ENCODE measurements around the gene NKX1-2.

Gene NKX1-2

DNA sequence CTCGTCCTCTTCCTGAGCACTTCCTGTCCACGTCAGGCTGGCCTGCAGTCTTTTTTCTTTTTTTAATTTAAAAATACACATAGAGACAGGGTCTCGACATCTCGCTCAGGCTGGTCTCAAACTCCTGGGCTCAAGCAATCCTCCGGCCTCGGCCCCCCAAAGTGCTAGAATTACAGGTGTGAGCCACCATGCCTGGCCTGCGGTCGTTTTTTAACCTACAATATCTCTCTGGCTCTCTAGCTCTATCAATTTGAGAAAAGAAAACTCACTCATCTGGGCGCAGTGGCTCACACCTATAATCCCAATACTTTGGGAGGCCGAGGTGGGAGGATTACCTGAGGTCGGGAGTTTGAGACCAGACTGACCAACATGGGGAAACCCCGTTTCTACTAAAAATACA lies 27.1 kb downstream of the NKX1-2 start:
- Mint-ChIP-seq H3K27ac (no peak overlapping the region), H3K36me3 (ENCODE audit: low read depth) (no peaks in the 10 kb centered on the region), H3K4me3 (no peak overlapping the region), H3K4me1 (ENCODE audit: low read depth) (peaks cover 6% of the 10 kb centered on the region), H3K9me3 (no peaks in the 10 kb centered on the region), H3K27me3 (peaks cover 21% of the 10 kb centered on the region)
- DNase-seq = no peak

DNA sequence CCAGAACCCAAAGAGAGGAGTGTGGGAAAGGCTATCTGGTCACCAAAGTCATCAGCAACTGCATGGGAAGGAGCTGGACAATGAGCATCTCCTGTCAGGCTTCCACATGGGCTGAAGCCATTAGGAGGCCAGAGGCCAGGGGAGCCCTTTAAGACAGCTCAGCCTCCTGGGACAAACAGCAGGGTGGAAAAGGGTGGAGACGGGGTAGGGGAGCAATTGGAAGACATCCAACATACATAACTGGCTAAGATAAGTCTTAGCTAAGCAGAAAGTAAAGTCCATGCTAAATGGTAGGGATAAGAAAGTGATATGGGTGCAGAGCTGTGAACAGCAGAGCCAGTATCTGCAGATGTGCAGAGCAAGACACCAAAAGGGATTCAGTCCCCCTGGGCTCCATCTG lies 29.6 kb downstream of the NKX1-2 start:
- Mint-ChIP-seq H3K9me3 (no peaks in the 10 kb centered on the region), H3K27me3 (peaks cover 18% of the 10 kb centered on the region), H3K36me3 (ENCODE audit: low read depth) (no peaks in the 10 kb centered on the region), H3K27ac (no peak overlapping the region), H3K4me1 (ENCODE audit: low read depth) (peaks cover 24% of the 10 kb centered on the region), H3K4me3 (no peak overlapping the region)
- DNase-seq = no peak

DNA sequence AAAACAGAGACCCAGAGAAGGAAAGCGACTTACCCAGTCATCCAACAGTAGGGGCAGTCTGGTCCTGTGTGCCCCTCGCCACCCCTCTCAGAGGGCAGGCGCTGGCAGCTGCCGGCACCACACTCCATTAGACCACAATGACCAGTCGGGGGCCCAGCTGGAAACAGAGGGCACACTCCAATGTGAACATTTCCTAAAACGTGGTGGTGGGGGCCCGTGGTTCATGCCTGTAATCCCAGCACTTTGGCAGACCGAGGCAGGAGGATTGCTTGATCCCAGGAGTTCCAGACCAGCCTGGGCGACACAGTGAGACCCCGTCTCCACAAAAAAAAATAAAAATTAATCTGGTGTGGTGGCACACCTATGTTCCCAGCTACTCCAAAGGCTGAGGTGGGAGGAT lies 30.2 kb downstream of the NKX1-2 start:
- Mint-ChIP-seq H3K27me3 (peaks cover 18% of the 10 kb centered on the region), H3K4me1 (ENCODE audit: low read depth) (peaks cover 27% of the 10 kb centered on the region), H3K9me3 (no peaks in the 10 kb centered on the region), H3K36me3 (ENCODE audit: low read depth) (peaks cover 1% of the 10 kb centered on the region), H3K27ac (no peak overlapping the region), H3K4me3 (peak overlapping the region; percentile 83)
- DNase-seq = no peak

DNA sequence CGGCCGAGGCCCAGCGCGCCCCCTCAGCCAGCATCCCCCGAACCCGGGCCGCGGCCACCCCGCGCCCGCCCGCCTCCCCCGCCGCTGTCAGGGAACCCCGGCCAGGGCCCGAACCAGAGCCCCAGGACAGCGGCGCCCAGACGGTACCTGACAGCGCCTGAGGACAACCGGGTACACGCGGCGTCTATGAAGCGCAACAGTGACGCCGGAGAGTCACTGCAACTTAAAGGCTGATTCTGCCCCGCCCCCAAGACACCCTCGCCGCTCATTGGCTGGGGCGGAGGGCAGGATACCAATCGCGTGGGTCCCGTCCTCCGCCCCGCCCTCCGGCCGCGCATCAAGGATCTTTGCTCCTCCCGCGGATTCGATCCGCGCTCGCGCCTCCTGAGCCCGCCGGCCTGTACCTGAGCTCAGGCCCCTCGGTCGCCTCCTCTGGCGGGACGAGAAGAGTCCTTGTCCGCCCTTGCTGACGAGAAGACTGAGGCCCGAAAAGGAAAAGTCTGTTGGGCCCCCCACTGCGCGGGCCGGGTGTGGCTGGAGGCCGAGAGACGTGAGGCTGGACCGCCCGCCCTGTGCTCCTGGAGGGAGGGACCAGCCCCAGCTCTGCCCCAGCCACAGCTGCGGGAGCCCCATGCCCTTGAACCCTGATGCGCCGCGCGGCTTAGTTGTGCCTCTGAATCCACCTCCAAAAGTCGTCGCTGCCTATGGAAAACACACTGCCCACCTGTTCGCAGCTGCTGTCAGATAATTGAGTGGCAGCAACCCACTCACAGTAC lies 30.9 kb downstream of the NKX1-2 start, which contains the start of gene OAT:
Gene OAT, minus strand, starts transcription at position 198 of the 776 bp plus-strand sequence. CDS start 6,752 bp downstream, outside the sequence.
- Mint-ChIP-seq H3K27ac (peak within 1 kb of the TSS; percentile 63), H3K4me1 (ENCODE audit: low read depth) (peaks cover 31% of the 10 kb centered on the region), H3K27me3 (peaks cover 13% of the 10 kb centered on the region), H3K36me3 (ENCODE audit: low read depth) (peaks cover 1% of the 10 kb centered on the region), H3K4me3 (peak within 1 kb of the TSS; percentile 83), H3K9me3 (no peaks in the 10 kb centered on the region)
- DNase-seq = peak; percentile 96

DNA sequence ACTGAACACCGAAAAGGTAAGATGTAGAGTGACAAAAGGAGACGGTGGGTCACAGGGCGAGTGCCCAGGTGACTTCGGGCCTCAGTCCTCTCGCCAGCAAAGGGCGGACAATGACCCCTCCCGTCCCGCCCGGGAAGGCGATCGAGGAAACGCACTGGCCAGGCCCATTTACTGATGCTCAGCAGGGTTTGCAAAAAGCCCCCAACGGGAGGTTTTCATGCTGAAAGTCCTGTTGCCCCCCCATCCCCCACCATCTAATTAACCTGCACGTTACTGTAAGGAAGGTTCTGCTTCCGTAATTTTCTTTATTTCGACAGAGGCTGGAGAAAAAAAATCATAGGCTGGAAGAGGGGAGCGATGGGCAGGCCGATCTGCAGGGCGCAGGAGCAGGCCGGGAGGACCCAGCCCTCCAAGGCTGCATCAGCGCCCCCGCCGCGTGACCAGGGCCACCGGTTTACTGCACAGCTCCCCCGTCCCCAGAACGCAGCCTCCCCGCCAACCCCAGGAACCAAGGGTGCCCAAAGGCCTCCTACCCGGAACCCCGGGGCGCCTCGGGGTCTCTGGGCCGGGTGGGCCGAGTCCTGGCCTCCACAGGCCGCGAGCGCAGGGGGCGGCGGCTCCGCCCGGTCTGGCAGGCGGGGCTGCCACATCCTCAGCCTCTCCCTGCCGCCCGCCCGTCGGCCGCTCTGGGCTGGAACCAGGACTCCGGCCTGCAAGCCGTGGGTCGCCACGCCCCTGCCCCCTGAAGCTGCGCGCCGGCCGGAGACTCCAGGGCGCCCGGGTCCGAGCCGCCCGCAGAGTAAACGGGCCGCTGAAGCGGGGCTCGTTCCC lies 31.7 kb downstream of the NKX1-2 start:
- H3K36me3 Mint-ChIP-seq (ENCODE audit: low read depth) = peaks cover 1% of the 10 kb centered on the region
- peak overlapping the region; percentile 83 for H3K4me3 Mint-ChIP-seq
- H3K4me1 Mint-ChIP-seq (ENCODE audit: low read depth) = peaks cover 31% of the 10 kb centered on the region
- H3K9me3 Mint-ChIP-seq = no peaks in the 10 kb centered on the region
- peak overlapping the region; percentile 50 for H3K27ac Mint-ChIP-seq
- peak; percentile 71 for DNase-seq
- H3K27me3 Mint-ChIP-seq = peaks cover 8% of the 10 kb centered on the region

DNA sequence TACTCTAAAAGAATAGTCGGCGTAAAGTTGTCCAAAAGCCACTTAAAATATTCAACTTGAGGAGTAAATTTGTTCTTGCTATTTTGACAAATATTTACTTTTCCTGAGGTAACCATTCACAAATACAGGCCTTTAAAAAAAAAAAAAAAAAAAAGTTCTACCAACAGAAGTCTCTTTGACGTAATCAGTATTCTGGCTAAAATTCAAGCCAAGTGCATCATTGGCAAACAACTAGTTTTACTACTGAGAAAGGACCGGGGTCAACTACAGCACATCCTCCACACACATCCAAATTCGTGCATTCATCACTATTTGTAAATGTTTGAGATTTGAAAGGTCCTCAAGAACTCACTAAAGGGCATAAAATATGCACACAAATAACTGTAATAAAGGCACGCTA lies 33.1 kb downstream of the NKX1-2 start:
- Mint-ChIP-seq H3K4me3 (peak overlapping the region; percentile 52), H3K27me3 (peaks cover 2% of the 10 kb centered on the region), H3K36me3 (ENCODE audit: low read depth) (peaks cover 7% of the 10 kb centered on the region), H3K27ac (no peak overlapping the region), H3K9me3 (no peaks in the 10 kb centered on the region), H3K4me1 (ENCODE audit: low read depth) (peaks cover 31% of the 10 kb centered on the region)
- no peak for DNase-seq

DNA sequence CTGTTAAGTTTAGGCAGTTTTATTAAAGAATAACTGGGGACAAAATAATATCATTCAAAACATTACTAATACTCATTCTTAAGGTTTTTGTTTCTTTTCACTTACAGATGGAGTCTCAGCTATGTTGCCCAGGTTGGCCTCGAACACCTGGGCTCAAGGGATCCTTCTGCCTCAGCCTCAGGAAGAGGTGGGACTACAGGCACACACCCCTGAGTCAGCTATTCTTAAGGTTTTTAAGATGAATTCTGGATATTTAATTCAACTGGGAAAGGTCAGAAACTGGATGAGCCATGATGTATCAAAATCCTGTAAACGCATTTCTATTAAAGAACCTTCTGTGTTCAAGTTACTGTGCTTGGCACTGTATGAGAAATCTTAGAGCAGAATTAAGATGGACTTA lies 34.6 kb downstream of the NKX1-2 start:
- Mint-ChIP-seq H3K36me3 (ENCODE audit: low read depth) (peaks cover 20% of the 10 kb centered on the region), H3K4me3 (no peak overlapping the region), H3K4me1 (ENCODE audit: low read depth) (peaks cover 31% of the 10 kb centered on the region), H3K27me3 (peaks cover 2% of the 10 kb centered on the region), H3K9me3 (no peaks in the 10 kb centered on the region), H3K27ac (no peak overlapping the region)
- DNase-seq = no peak

DNA sequence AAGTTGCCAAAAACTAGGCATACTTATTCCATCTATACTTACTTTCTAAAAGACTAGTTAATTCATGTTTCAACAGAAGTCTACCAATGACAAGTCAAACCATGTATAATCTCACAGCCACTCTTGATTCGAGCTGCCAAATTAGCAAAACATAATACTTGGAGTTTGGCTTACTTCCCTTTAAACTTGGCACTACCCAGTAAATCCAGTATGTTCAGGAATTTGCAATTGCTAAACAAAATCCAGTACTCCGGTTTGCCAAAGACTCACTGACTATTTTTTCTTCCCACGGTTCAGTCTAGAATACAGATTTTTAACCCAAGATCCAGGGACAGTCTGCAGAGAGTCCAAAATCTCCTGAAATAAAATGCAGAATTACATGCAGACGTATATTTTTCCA lies 35.8 kb downstream of the NKX1-2 start:
- no peak overlapping the region for H3K27ac Mint-ChIP-seq
- peaks cover 27% of the 10 kb centered on the region for H3K4me1 Mint-ChIP-seq (ENCODE audit: low read depth)
- no peak overlapping the region for H3K4me3 Mint-ChIP-seq
- no peaks in the 10 kb centered on the region for H3K9me3 Mint-ChIP-seq
- DNase-seq = no peak
- H3K36me3 Mint-ChIP-seq (ENCODE audit: low read depth) = peaks cover 28% of the 10 kb centered on the region
- no peaks in the 10 kb centered on the region for H3K27me3 Mint-ChIP-seq

DNA sequence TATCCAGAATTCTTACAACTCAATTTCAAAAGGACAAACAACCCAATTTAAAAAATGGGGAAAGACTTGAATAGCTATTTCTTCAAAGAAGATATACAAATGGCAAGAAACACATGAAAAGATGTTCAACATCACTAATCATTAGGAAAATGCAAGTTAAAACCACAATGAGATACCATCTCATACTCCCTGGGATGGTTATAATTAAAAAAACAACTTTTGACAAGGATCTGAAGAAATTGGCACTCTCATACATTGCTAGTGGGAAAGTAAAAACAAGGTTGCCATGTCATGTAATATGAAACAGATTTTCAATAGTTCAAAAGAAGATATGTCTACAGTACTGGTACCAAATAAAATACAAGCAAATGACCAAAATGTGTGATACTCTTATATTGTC lies 40.1 kb downstream of the NKX1-2 start:
- Mint-ChIP-seq H3K27me3 (no peaks in the 10 kb centered on the region), H3K27ac (no peak overlapping the region), H3K4me1 (ENCODE audit: low read depth) (peaks cover 3% of the 10 kb centered on the region), H3K4me3 (no peak overlapping the region), H3K36me3 (ENCODE audit: low read depth) (peaks cover 62% of the 10 kb centered on the region), H3K9me3 (no peaks in the 10 kb centered on the region)
- DNase-seq = no peak

DNA sequence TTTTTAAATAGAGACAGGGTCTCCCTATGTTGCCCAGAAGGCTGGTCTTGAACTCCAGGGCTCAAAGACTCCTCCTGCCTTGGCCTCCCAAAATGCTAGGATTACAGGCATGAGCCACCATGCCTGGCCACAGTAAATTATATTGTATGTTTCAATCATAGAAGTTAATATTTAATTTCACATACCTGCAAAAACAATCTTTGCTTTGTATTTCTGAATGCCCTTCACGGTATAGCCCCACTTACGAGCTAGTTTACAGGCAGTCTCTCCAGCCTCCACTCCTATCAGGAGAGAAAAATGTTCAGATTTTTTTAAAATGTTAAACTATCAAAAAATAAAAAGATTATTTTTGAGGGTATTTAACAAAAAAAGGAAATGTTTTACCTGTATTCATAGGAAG lies 41.5 kb downstream of the NKX1-2 start:
- H3K4me3 Mint-ChIP-seq = no peak overlapping the region
- H3K27ac Mint-ChIP-seq = no peak overlapping the region
- H3K9me3 Mint-ChIP-seq = no peaks in the 10 kb centered on the region
- peaks cover 69% of the 10 kb centered on the region for H3K36me3 Mint-ChIP-seq (ENCODE audit: low read depth)
- peaks cover 7% of the 10 kb centered on the region for H3K4me1 Mint-ChIP-seq (ENCODE audit: low read depth)
- no peak for DNase-seq
- H3K27me3 Mint-ChIP-seq = no peaks in the 10 kb centered on the region

DNA sequence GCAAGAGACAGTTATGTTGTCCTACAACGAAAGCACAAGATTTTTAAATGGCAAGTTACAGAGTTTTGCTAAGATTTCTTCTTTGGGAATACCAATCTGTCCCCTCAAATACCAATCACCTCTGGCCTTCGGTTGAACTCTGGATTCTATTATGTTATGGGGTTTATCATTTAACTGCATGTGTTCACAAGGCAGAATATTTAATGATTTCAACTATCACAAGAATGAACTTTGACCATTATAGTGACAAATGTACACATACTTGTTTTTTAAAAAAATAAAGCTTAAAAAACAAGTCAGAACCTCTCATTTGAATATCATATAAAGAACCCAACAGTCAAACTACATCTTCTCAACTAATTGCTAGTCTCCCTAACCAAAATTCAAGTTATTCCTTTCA lies 42.4 kb downstream of the NKX1-2 start:
- Mint-ChIP-seq H3K9me3 (no peaks in the 10 kb centered on the region), H3K4me1 (ENCODE audit: low read depth) (peaks cover 9% of the 10 kb centered on the region), H3K36me3 (ENCODE audit: low read depth) (peaks cover 78% of the 10 kb centered on the region), H3K27me3 (no peaks in the 10 kb centered on the region), H3K27ac (no peak overlapping the region), H3K4me3 (no peak overlapping the region)
- DNase-seq = no peak

DNA sequence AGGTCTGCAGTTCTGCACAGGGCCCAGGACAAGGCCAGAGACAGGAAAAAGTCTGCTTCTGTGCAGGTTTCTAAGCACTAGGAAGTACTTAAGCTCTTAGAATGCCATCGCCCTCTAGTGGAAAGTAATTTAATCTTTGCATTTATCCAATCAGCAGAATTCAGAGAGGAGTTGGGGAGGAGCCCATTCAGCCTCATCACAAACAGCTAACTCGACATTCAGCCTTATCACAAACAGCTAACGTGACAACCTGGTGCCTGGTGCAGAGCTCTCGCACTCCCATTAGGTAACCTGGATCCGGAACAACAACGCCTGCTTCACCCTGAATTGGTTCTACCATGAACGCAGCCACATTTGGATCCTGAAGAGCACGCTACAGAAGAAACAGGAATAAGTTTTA lies 46.3 kb downstream of the NKX1-2 start:
- Mint-ChIP-seq H3K9me3 (no peaks in the 10 kb centered on the region), H3K27me3 (no peaks in the 10 kb centered on the region), H3K4me3 (no peak overlapping the region), H3K4me1 (ENCODE audit: low read depth) (peaks cover 9% of the 10 kb centered on the region), H3K36me3 (ENCODE audit: low read depth) (peaks cover 74% of the 10 kb centered on the region), H3K27ac (no peak overlapping the region)
- DNase-seq = no peak

DNA sequence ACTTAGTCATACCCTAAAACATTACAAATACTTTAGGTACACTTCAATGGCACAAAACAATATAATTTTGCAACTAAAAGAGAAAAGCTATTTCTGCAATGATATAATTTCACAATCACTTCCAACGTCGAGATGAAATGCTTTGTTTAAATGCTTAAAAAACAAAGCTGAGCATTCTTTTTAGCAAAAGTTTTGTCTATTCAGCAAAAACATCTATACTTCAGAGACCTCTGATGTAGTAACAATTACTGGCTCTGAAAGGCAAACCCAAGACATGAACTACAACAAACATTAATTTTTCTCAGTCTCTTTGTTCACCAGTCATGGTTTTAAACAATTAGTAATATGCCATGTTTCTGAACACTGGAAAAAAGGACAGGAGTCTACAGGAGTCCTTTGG lies 47.6 kb downstream of the NKX1-2 start:
- H3K9me3 Mint-ChIP-seq = no peaks in the 10 kb centered on the region

DNA sequence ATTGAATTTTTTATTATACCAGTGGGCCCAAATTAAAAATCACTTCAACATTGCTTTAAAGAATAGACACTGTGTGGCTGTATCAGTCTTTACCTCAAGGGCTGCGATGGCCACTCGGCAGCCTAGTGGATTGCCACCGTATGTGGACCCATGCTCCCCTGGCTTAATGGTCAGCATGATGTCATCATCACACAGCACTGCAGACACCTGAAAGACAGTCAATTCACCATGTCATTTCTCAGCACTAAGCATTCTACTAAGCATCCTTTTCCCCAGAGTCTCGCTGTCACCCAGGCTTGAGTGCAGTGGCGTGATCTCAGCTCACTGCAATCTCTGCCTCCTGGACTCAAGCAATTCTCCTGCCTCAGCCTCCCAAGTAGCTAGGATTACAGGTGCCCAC lies 48.2 kb downstream of the NKX1-2 start:
- Mint-ChIP-seq H3K4me1 (ENCODE audit: low read depth) (peaks cover 9% of the 10 kb centered on the region), H3K27ac (no peak overlapping the region), H3K27me3 (no peaks in the 10 kb centered on the region), H3K9me3 (no peaks in the 10 kb centered on the region), H3K36me3 (ENCODE audit: low read depth) (peaks cover 69% of the 10 kb centered on the region), H3K4me3 (no peak overlapping the region)
- no peak for DNase-seq

More for the DNA sequence above, 47.6 kb downstream of the NKX1-2 start:
- no peak overlapping the region for H3K27ac Mint-ChIP-seq
- no peak overlapping the region for H3K4me3 Mint-ChIP-seq
- no peak for DNase-seq
- H3K4me1 Mint-ChIP-seq (ENCODE audit: low read depth) = peaks cover 9% of the 10 kb centered on the region
- H3K27me3 Mint-ChIP-seq = no peaks in the 10 kb centered on the region
- H3K36me3 Mint-ChIP-seq (ENCODE audit: low read depth) = peaks cover 71% of the 10 kb centered on the region
